ENCODE measurements around the gene LAPTM5.

DNA sequence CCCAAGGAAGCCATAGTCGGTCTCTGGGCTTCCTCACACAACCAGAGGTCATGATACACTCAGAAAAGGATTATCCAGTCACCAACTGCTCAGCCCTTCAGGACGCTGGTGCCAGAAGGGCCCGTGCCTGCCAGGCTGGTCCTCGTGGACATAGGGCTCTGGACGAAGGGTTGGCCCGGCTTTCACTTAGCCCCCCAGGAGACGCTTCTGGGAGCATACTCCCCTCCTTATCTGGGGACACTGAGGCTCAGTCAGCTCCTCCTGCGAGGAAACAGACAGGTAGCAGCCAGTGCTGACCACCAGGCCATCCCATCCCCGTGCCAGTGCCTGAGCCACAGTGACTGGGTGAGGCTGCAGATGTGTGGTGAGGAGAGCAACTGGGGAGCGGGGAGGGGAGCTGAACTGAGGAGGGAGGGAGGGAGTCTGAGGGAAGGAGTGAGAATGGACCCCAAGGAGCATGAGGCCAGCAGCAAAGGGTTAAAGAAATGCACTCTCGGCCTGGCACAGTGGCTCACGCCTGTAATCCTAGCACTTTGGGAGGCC lies 17.9 kb upstream of the LAPTM5 start:
- TF ChIP-seq POLR2AphosphoS5 (IDR thresholded peaks at IDR 0.05; ENCODE audit: low read depth, low read length), result no peak
- TF ChIP-seq, protein P1, sequence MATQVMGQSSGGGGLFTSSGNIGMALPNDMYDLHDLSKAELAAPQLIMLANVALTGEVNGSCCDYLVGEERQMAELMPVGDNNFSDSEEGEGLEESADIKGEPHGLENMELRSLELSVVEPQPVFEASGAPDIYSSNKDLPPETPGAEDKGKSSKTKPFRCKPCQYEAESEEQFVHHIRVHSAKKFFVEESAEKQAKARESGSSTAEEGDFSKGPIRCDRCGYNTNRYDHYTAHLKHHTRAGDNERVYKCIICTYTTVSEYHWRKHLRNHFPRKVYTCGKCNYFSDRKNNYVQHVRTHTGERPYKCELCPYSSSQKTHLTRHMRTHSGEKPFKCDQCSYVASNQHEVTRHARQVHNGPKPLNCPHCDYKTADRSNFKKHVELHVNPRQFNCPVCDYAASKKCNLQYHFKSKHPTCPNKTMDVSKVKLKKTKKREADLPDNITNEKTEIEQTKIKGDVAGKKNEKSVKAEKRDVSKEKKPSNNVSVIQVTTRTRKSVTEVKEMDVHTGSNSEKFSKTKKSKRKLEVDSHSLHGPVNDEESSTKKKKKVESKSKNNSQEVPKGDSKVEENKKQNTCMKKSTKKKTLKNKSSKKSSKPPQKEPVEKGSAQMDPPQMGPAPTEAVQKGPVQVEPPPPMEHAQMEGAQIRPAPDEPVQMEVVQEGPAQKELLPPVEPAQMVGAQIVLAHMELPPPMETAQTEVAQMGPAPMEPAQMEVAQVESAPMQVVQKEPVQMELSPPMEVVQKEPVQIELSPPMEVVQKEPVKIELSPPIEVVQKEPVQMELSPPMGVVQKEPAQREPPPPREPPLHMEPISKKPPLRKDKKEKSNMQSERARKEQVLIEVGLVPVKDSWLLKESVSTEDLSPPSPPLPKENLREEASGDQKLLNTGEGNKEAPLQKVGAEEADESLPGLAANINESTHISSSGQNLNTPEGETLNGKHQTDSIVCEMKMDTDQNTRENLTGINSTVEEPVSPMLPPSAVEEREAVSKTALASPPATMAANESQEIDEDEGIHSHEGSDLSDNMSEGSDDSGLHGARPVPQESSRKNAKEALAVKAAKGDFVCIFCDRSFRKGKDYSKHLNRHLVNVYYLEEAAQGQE (IDR thresholded peaks at IDR 0.05; ENCODE audit: insufficient read depth in 1 of 2, low read depth in 2 of 2, low read length in 2 of 2), result no peak
- no peak for TF ChIP-seq SIN3A (IDR thresholded peaks at IDR 0.05; ENCODE audit: borderline replicate concordance, insufficient read depth, low read length)
- no peak for TF ChIP-seq TAF1 (IDR thresholded peaks at IDR 0.05; ENCODE audit: borderline replicate concordance, insufficient read depth, low read length)
